HG03280 (cell line): Measurements from ENCODE around the gene SAMD10.
"Not testable (repeated sequence)": the region's sequence is repeated elsewhere in the genome, so short reads cannot be mapped to it uniquely, and the experiment has no call there.

Experiments
- ATAC-seq: cut with Tn5 transposase; IDR thresholded peaks from one replicate; pipeline ENCODE4 v1.9.1; 2021; ENCODE audit warnings: mild to moderate bottlenecking, moderate library complexity; ENCODE audit not compliant: unreplicated experiment

Gene SAMD10

DNA sequence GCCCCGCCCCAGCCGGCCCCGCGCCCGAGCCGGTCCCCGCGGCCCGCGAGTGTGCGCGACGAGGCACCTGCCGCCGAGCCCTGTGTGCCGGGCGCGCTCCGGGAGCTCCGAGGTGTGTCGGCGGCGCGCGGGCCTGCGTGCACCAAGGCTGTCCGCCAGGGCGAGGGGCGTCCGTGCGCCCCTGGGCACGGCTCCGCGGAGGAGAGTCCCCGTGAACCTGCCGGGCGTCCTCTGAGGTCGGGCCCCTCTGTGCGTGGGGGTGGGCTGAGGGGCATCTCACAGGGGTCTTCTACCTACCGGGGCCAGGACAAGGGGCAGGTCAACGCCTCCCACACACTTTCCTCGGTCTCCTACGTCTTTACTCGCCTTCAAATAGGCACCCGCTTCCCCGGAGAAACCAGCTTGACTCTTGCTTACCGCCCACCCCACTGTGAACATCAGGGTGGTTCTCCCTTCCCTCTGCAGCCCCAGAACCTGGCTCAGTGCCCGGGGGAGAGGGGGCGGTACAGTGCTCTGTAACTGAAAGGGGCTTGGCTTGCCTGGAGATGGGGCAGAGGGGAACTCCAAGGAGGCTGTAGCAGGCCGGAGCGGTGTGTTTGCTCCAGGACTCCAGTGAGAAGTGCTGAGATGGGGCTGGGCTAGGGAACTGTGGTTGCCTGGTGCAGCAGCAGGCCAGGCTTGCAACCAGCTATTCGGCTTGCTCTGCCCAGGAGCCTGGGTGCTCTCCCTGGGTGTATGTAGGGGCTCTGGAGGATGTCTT, at the start of gene SAMD10:
SAMD10 (minus strand) TSS at position 86 of the 760 bp plus-strand sequence. CDS start 175 bp downstream, outside the sequence.
- ATAC-seq = peak; percentile 25

DNA sequence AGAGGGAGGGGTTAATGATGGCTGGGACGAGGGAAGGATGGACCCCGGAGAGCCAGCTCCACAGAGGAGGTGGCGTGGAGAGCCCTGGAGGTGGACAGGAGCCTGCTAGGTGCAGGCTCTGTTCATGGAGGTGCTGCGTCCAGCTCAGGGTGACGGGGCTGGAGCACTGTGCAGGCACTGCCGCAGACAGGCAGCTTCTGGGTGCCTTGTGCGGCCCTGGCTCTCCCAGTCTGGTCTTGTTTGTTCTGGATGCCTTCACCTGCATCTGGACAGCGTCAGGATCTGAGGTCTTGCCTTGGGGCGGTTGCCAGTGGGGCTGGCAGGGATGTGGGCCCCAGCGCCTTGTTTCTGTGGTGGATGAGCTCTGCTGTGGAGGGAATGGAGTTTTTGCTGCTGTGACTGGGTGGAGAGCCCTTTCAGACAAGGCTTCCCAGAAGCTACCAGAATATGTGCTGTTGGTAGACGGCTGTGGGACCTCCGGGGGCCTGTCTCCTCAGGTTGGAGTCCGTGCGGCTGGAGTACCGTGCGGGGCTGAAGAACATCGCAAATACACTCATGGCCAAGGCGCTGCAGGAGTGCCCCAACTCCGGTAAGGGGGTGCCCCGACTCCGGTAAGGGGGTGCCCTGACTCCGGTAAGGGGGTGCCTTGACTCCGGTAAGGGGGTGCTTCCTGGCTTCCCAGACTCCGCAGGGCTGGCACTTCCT, 48.7 kb upstream of the SAMD10 start:
- ATAC-seq = no peak

DNA sequence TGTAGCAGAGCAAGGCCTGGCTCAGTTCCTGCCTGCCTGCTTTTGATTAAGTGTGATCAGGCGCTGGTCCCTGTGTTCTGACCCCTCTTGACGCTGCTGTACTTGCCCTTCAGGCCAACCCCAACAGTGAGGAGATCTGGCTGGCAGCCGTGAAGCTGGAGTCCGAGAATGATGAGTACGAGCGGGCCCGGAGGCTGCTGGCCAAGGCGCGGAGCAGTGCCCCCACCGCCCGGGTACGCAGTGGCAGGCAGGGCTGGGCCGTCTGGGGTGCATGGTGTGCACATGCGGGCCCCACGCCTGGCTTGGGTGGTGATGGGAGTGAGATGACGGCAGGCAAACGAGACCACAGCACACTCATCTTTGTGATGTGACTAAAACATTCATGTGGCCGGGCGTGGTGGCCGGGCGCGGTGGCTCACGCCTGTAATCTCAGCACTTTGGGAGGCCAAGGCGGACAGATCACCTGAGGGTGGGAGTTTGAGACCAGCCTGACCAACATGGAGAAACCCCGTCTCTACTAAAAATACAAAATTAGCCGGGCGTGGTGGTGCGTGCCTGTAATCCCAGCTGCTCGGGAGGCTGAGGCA, 46.5 kb upstream of the SAMD10 start:
- ATAC-seq = no peak

DNA sequence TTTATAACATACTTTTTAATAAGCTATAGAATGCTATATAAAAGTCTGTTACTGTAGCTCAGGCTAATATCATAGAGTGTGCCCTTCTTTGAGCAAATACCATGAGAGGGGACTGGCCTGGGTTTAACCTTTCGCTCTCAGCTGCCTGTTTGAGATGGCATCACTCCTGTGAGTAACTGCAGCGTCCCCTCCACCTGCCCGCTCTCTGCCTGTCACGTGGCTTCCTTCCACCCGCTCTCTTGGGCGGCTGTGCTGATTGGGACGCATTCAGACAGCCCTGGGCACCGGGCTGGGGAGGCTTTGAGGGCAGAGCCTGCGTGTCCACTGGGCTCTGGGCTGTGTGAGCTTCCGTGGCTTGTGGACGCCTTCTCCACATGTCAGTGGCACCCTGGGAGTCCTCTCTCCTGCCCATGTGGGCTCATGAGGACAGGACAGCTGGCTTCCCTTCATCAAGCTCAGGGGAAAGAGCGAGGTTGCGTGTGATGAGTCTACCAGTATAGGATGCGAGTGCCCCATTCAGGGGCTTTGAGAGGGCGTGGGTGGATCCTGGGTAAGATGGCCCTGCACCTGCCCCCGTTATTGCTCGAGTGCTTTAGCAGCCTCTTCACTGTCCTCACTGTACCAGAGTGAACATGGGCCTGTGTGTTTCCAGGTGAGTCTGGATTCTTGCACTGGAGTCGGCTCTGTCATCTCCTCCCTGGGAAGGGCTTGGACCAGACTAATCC, 45.8 kb upstream of the SAMD10 start:
- ATAC-seq = no peak

DNA sequence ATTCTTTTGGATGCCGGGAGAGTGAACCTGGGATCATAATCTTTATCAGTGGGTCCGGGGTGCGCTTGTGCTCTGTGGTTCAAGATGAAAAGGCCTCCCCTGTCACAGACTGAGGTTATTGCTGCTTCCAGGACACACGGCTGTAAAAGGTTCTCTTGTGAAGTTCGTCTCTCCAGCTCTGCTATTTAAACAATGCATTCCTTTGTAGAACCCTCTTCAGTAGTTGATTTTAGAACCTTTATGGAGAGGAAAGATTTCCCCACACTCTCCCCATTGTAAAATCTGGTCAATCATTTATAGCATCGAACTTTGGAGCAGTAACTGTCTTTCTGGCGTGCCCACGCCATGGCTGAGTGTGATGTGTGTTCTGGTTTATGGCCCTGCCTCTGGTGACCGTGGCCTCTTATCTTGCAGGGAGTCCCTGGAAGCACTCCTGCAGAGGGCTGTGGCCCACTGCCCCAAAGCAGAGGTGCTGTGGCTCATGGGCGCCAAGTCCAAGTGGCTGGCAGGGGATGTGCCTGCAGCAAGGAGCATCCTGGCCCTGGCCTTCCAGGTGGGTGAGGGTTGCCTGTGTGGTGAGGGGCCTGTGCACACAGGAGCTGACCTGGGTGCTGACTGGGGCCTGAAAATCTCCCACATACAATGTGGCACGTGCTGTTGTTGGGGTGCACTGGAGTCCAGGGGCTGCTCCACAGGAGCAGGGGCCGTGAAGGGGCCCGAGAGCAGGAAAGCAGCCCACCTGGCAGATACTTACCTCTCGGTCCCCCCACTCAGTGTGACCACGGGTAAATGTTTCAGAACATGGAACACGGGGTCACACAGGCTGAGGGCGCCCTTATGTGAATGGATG, 44.9 kb upstream of the SAMD10 start:
- no peak for ATAC-seq

DNA sequence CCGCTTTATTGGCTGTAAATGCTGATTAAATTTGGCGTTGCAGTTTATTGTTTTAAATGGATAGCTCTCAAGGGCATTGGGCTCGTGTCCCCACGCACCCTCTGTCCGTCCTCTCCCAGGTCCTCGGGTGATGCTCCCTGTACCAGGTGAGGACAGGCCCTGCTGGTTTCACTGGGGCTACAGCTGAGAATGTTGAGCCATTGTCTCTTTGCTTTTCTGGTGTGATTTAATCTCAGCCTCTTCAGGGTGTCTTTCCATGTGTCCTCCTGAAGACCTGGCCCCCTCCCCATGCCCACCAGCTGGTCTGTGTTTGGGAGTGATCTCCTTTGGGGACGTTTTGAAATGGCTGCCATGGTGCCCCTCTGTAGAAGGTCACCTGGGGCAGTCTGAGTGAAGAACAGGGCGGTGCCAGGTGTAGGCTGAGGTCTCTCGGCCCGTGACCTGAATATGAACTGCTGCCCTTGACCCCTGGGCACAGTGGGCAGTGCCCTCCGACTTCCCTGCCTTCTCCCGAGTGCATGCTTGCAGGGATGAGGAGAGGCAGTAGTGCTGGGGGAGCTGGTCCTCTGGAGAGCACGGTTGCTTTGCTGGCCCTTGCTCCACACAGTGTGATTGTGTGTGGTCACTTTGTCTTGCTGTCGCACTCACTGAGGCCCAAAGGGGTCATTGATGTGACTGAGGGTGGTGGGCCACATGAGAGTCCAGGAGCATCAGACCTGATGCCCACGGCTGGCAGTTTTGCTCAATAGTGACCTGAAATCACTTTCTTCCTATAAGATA, 44.1 kb upstream of the SAMD10 start:
- ATAC-seq = no peak

DNA sequence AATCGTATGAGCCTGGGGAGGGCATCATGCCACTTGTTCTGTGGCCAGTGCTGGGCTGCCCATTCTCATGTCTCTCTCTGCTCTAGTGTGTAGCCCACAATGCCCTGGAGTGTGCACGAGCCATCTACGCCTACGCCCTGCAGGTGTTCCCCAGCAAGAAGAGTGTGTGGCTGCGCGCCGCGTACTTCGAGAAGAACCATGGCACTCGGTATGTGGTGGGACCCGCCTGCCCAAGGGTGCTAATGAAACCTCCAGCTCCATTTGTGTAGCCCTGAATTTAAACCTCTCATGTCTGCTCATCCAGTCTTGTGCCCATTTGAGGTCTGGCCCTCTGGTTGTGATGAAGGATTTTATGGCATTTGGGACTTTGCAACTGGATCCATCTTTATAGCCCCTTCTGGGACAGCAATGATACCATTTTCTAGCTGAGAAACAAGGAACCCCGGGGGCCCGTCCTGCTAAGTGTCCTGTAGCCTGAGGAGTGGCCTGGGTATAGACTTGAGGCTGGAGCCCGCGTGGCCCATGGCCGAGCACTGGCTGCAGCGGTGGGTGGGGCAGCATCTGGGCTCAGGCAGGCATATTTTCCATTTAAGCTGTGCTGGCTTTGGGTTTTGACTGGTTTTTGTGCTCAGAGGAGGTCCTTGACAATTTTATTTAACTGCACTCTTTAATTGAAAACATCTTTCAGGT, 43.4 kb upstream of the SAMD10 start:
- ATAC-seq = no peak

DNA sequence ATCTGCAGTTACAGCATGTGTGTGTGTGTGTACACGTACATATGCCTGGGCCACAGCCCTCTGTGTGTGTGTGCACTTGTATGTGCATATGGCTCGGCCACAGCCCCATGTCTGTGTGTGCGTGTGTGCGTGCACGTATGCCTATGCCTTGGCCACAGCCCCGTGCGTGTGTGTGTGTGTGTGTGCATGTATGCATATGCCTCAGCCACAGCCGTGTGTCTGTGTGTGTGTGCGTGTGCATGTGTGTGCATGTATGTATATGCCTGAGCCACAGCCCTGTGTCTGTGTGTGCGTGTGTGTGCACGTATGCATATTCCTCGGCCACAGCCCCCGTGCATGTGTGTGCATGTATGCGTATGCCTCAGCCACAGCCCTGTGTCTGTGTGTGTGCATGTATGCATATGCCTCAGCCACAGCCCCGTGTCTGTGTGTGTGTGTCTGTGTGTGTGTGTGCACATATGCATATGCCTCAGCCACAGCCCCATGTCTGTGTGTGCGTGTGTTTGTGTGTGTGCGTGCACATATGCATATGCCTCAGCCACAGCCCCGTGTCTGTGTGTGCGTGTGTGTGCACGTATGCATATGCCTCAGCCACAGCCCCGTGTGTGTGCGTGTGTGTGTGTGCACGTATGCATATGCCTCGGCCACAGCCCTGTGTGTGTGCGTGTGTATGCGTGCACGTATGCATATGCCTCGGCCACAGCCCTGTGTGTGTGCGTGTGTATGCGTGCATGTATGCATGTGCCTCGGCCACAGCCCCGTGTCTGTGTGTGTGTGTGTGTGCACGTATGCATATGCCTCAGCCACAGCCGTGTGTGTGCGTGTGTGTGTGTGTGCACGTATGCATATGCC, 41.9 kb upstream of the SAMD10 start:
- no peak for ATAC-seq

DNA sequence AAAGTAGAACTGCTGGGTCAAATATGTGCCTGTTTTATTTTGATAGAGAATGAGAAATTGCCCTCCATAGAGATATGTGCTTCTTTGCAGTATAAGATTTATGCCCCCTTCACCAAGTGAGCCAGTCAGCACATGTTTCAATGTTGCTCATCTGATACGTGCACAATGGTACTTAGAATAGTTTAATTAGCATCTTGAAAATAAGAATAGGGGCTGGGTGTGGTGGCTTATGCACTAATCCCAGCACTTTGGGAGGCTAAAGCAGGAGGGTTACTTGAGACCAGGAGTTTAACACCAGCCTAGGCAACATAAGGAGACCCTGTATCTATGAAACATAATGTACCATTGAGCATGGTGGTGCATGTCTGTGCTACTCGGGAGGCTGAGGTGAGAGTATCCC, 36.2 kb upstream of the SAMD10 start:
- ATAC-seq = no peak

DNA sequence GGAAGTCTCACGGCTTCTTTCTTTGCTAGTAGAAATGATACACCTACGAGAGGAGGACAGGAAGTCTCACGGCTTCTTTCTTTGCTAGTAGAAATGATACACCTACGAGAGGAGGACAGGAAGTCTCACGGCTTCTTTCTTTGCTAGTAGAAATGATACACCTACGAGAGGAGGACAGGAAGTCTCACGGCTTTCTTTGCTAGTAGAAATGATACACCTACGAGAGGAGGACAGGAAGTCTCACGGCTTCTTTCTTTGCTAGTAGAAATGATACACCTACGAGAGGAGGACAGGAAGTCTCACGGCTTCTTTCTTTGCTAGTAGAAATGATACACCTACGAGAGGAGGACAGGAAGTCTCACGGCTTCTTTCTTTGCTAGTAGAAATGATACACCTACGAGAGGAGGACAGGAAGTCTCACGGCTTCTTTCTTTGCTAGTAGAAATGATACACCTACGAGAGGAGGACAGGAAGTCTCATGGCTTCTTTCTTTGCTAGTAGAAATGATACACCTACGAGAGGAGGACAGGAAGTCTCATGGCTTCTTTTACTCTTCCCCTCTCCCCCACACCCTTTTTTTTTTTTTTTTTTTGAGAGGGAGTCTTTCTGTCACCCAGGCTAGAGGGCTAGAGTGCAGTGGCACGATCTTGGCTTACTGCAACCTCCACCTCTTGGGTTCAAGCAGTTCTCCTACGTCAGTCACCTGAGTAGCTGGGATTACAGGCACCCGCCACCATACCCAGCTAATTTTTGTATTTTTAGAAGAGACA, 33.1 kb upstream of the SAMD10 start:
- ATAC-seq = not testable (repeated sequence)

DNA sequence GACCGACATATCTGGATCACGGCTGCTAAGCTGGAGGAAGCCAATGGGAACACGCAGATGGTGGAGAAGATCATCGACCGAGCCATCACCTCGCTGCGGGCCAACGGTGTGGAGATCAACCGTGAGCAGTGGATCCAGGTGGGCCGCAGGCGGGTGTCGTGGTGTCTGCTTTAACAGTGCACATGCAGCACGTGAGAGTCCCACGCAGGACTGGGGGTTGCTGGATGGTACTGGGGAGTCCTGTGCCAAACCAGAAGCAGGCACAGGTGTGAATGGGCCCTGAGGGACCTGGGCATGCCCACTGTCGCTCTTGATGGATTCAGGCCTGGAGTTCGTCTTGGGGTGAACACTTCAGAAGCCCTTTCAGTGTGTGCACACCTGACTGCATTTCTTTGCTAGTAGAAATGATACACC, 31.9 kb upstream of the SAMD10 start:
- no peak for ATAC-seq

DNA sequence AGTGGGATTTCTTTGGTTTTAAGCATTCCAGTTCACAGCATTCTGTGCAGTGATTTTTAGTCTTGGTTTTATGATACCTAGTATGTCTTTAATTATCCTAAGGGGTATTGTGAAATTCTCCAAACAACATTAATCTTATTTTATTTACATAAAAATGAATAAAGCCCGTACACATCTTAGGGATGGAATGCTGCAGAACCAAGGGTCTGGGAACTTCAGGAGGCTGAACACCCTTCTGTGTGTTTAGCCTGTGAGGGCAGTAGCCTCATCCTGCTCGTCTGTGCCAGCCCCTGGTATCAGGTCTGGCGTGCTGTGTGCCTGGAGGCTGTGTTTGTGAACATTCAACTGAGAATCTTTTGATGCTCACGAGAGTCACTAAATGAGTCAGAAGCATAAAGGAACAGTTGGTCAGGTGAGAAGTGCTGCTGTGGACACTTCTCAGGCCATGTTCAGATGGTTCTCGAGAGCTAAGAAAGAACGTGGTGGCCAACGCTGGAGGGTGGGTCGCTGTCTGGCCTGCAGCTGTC, 31.3 kb upstream of the SAMD10 start:
- no peak for ATAC-seq

DNA sequence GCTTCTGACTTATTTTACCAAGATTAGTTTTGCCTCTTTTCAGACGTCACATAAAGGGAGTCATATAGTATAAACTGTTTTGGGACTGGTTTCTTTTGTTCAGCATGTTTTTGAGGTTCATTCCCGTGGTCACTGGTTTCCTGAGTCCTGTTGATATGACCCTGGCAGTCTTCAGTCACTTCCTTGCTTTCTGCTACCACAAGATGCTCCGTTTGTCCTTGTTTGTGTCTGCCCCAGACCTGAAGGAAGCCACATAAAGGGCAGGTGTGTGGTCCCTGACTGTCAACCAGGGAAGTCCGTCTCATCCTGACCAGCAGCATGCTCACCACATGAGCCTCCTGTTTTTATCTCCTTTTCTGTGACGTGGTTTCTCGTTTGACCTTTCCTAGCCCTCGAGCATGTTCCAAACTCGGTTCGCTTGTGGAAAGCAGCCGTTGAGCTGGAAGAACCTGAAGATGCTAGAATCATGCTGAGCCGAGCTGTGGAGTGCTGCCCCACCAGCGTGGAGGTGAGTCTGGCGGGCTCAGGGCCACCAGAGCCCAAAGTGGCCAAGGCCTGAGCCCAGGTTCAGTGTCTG, 30.5 kb upstream of the SAMD10 start:
- no peak for ATAC-seq

DNA sequence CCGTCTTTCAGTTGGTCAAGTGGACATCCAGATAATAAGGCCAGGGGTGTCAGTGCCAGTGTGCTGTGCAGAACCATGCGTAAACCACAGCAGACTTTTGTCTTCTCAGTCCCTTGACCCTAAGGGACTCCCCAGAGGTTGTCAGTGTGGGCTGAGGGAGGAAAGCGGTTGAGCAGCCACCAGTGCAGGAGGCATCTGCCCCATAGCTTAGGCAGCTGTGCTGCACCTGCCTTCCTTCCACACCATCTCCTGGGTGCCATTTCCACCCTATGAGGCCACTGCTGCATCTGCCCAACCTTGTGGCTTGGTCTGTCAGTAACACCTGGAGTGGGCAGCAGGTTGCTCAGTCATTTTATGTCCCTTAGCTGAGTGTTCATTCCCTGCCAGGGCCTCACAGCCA, 27.5 kb upstream of the SAMD10 start:
- no peak for ATAC-seq

DNA sequence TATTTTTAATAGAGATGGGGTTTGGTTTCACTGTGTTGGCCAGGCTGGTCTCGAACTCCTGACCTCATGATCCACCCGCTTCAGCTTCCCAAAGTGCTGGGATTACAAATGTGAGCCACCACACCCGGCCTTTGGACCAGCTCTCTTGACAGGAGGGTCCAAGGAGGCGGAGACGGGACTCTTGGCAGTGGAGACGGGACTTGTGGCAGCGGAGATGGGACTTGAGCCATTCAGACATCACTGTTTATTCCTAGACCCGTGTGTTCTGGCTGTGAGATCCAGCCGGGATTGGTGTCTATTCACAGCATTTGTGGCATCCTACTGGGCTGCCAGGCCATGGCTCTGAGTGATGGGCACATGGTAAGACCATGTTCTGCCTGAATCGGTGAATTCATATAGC, 27.0 kb upstream of the SAMD10 start:
- no peak for ATAC-seq

DNA sequence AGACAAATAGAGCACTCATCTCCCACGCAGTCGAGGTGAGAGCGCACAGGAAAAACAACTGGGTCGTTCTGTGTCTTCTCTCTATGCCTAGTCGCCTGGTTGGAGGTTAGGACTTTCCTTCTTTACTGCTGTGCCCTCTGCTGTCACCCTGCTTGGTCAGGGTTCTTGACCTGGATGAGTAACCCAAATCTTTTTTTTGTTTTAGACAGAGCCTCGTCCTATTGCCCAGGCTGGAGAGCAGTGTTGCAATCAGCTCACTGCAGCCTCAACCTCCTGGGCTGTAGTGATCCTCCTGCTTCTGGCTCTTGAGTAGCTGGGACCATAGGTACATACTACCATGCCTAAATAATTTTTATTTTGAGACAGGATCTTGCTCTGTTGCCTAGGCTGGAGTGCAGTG, 26.0 kb upstream of the SAMD10 start:
- ATAC-seq = no peak
